OCI-LY1 (cell line): ENCODE data around the gene SLAMF1.

Source experiments
- CTCF ChIP-seq: fragments of 200-600 bp; sonication (generic), shearing (Covaris generic); IDR thresholded peaks from 2 replicates; pipeline ENCODE4 v1.5.1; 2017; ENCODE audit warnings: mild to moderate bottlenecking, antibody characterized with exemption, low read length, moderate library complexity, mixed read lengths
- EZH2 ChIP-seq: fragments of 200-600 bp; sonication (generic), shearing (Covaris generic); IDR thresholded peaks from 2 replicates; pipeline ENCODE4 v1.8.0; 2017; ENCODE audit warnings: borderline replicate concordance, mixed run types, mild to moderate bottlenecking, antibody characterized with exemption, low read length, moderate library complexity, mixed read lengths

GRCh38 chr1:160625725-160626498 is 20.9 kb downstream of the SLAMF1 start:
- TF ChIP-seq EZH2 = no peak
- no peak for TF ChIP-seq CTCF
